Stimulated activated CD8-positive, alpha-beta memory T cell treated with anti-CD3 and anti-CD28 coated beads, Interleukin-15, amount 100 ng/mL, for 48 hours (primary cell): Measurements from ENCODE around the gene ARHGAP20.
A peak's percentile ranks its signal among the peaks of the same experiment; 100 is the strongest.

Experiments used
- DNase-seq, 2 donors: peaks; one replicate each; pipeline ENCODE4 v3.0.0-alpha.2; 2020; ENCODE audit warnings: low read depth in 2 of 2

Gene ARHGAP20

GRCh38 chr11:110711776-110712658 lies at the start of gene ARHGAP20:
Gene ARHGAP20, minus strand, starts transcription at chr11:110712437. Its CDS starts 206 bp downstream, at chr11:110712231.
- DNase-seq: peak; percentile 43 to 53

- no peak for DNase-seq
Measured at GRCh38 chr11:110761991-110762390, 49.8 kb upstream of the ARHGAP20 start.

GRCh38 chr11:110761131-110761530 lies 48.9 kb upstream of the ARHGAP20 start:
- DNase-seq: no peak

- DNase-seq: no peak
Measured at GRCh38 chr11:110759972-110760381, 47.7 kb upstream of the ARHGAP20 start.

- no peak for DNase-seq
Measured at GRCh38 chr11:110757962-110758755, 45.9 kb upstream of the ARHGAP20 start.

GRCh38 chr11:110757066-110757465 lies 44.8 kb upstream of the ARHGAP20 start:
- DNase-seq: no peak

- no peak for DNase-seq
Measured at GRCh38 chr11:110755941-110756340, 43.7 kb upstream of the ARHGAP20 start.

- DNase-seq: no peak
Measured at GRCh38 chr11:110752890-110753289, 40.7 kb upstream of the ARHGAP20 start.

GRCh38 chr11:110750100-110750499 lies 37.9 kb upstream of the ARHGAP20 start:
- no peak for DNase-seq

- no peak for DNase-seq
Measured at GRCh38 chr11:110747531-110747930, 35.3 kb upstream of the ARHGAP20 start.

- no peak for DNase-seq
Measured at GRCh38 chr11:110738641-110739040, 26.4 kb upstream of the ARHGAP20 start.

- no peak for DNase-seq
Measured at GRCh38 chr11:110737593-110737992, 25.4 kb upstream of the ARHGAP20 start.

GRCh38 chr11:110736171-110736553 lies 23.9 kb upstream of the ARHGAP20 start:
- no peak for DNase-seq

GRCh38 chr11:110735455-110736170 lies 23.4 kb upstream of the ARHGAP20 start:
- DNase-seq: no peak

- no peak for DNase-seq
Measured at GRCh38 chr11:110734790-110735189, 22.6 kb upstream of the ARHGAP20 start.

GRCh38 chr11:110730773-110731172 lies 18.5 kb upstream of the ARHGAP20 start:
- no peak for DNase-seq

GRCh38 chr11:110728883-110729282 lies 16.6 kb upstream of the ARHGAP20 start:
- no peak for DNase-seq

- DNase-seq: no peak
Measured at GRCh38 chr11:110728476-110728875, 16.2 kb upstream of the ARHGAP20 start.

- DNase-seq: no peak
Measured at GRCh38 chr11:110724358-110724757, 12.1 kb upstream of the ARHGAP20 start.

GRCh38 chr11:110720431-110721275 lies 8.4 kb upstream of the ARHGAP20 start:
- no peak for DNase-seq

- no peak for DNase-seq
Measured at GRCh38 chr11:110716361-110716760, 4.1 kb upstream of the ARHGAP20 start.
